ENCODE results near the gene PPA2.

DNA sequence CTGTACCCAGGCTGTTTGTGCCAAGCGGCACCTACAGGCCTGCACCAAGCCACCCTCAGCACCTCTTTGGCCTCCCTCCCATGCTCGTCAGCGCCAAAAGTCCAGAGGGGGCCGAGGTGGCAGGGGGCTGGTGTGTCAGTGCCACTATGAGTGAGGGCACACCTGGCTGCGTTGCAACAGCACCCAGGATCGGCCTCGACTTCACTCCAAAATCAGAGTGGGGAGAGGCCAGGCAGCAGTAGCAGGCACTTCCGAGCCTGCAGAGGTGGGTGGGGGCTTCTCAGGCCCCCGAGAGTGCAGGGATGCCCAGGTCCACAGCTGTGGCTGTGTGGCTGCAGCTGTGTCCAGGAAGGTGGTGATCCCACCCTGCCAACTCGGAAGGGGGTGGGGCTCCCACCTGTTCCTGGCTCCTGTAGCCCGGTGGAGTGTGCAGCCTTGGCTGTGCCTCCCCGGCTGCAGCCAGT lies 58.5 kb downstream of the PPA2 start:
- no peak for TF ChIP-seq POLR2A (IDR thresholded peaks at IDR 0.05; ENCODE audit: low read length)
- no peak for TF ChIP-seq GATA1 (IDR thresholded peaks at IDR 0.05; ENCODE audit: low read depth, low read length)

Data from erythroblast (primary cell).